Mesenchymal stem cell (in vitro differentiated cells and primary cell): Measurements from ENCODE around the gene ELAVL1.

ENCODE experiments used
- DNase-seq: peaks from one replicate; pipeline ENCODE4 v3.0.0-alpha.2; 2013
- H2AFZ ChIP-seq: one replicate; pipeline ENCODE4 v1.6.1; 2013; ENCODE audit warnings: low read depth, mild to moderate bottlenecking, control low read depth, inconsistent platforms, low read length, moderate library complexity
- H2AK5ac ChIP-seq: 2 replicates; pipeline ENCODE4 v1.6.1; 2013; ENCODE audit warnings: low read length, moderate library complexity, mild to moderate bottlenecking, inconsistent platforms; ENCODE audit not compliant: severe bottlenecking
- H2BK120ac ChIP-seq: one replicate; pipeline ENCODE4 v1.6.1; 2013; ENCODE audit warnings: low read depth, mild to moderate bottlenecking, inconsistent platforms, low read length, moderate library complexity
- H2BK12ac ChIP-seq, 2 experiments: one replicate each; pipeline ENCODE4 v1.6.1; 2013; ENCODE audit warnings: inconsistent platforms in 2 of 2, low read length in 2 of 2, mild to moderate bottlenecking in 2 of 2, moderate library complexity in 2 of 2, control low read depth in 1 of 2
- H2BK15ac ChIP-seq: one replicate; pipeline ENCODE4 v1.6.1; 2013; ENCODE audit warnings: mild to moderate bottlenecking, low read depth, inconsistent platforms; ENCODE audit not compliant: poor library complexity, severe bottlenecking
- H2BK5ac ChIP-seq: 2 replicates; pipeline ENCODE4 v1.6.1; 2013; ENCODE audit warnings: low read depth, mild to moderate bottlenecking, low read length, control low read depth, inconsistent platforms; ENCODE audit not compliant: poor library complexity, severe bottlenecking
- H3K14ac ChIP-seq, 2 experiments: one replicate each; pipeline ENCODE4 v1.6.1; 2013; ENCODE audit warnings: inconsistent platforms in 2 of 2, low read length in 2 of 2, control low read depth in 1 of 2, mild to moderate bottlenecking in 1 of 2, moderate library complexity in 1 of 2
- H3K18ac ChIP-seq, 2 experiments: one replicate each; pipeline ENCODE4 v1.6.1; 2013; ENCODE audit warnings: inconsistent platforms in 2 of 2, low read length in 2 of 2, control low read depth in 1 of 2, low read depth in 1 of 2, mild to moderate bottlenecking in 1 of 2
- H3K23ac ChIP-seq, 2 experiments: one replicate each; pipeline ENCODE4 v1.6.1; 2013; ENCODE audit warnings: inconsistent platforms in 2 of 2, low read length in 2 of 2, mild to moderate bottlenecking in 2 of 2, moderate library complexity in 2 of 2, control low read depth in 1 of 2
- H3K27ac ChIP-seq: 2 replicates; pipeline ENCODE4 v1.5.1; 2013; ENCODE audit warnings: mild to moderate bottlenecking, moderate library complexity, low read length, control low read depth, inconsistent platforms; ENCODE audit not compliant: poor library complexity, severe bottlenecking
- H3K27me3 ChIP-seq, 2 experiments: 2 replicates each; pipeline versions ENCODE4 v1.6.1 to v1.7.0; 2013; ENCODE audit warnings: low read length in 2 of 2, mild to moderate bottlenecking in 2 of 2, moderate library complexity in 2 of 2, control low read depth in 1 of 2, inconsistent platforms in 1 of 2; ENCODE audit not compliant: control insufficient read depth in 1 of 2, insufficient read depth in 1 of 2
- H3K36me3 ChIP-seq, 2 experiments: 2 replicates each; pipeline versions ENCODE4 v1.6.1 to v1.7.0; 2013; ENCODE audit warnings: low read length in 2 of 2, control low read depth in 1 of 2, inconsistent platforms in 1 of 2, low read depth in 1 of 2, mild to moderate bottlenecking in 1 of 2; ENCODE audit not compliant: insufficient read depth in 2 of 2, control insufficient read depth in 1 of 2
- H3K4ac ChIP-seq, 2 experiments: one replicate each; pipeline ENCODE4 v1.6.1; 2013; ENCODE audit warnings: inconsistent platforms in 2 of 2, low read length in 2 of 2, mild to moderate bottlenecking in 2 of 2, moderate library complexity in 2 of 2, control low read depth in 1 of 2, low read depth in 1 of 2
- H3K4me1 ChIP-seq: 2 replicates; pipeline ENCODE4 v1.6.1; 2013; ENCODE audit warnings: low read depth, low read length, control low read depth; ENCODE audit not compliant: control insufficient read depth, insufficient read depth
- H3K4me2 ChIP-seq: 2 replicates; pipeline ENCODE4 v1.6.1; 2013; ENCODE audit warnings: low read length, mild to moderate bottlenecking, inconsistent platforms; ENCODE audit not compliant: poor library complexity, severe bottlenecking
- H3K4me3 ChIP-seq, 2 experiments: 2 replicates each; pipeline versions ENCODE4 v1.5.1 to v1.7.0; 2013; ENCODE audit warnings: low read length in 2 of 2, mild to moderate bottlenecking in 2 of 2, control low read depth in 1 of 2, low read depth in 1 of 2; ENCODE audit not compliant: insufficient read depth in 1 of 2
- H3K79me1 ChIP-seq: replicated peaks from 2 replicates; pipeline ENCODE4 v1.6.1; 2013; ENCODE audit warnings: mild to moderate bottlenecking, control low read depth, low read length, inconsistent platforms; ENCODE audit not compliant: poor library complexity, severe bottlenecking
- H3K9ac ChIP-seq: 2 replicates; pipeline ENCODE4 v1.7.0; 2013; ENCODE audit warnings: mild to moderate bottlenecking, low read length, moderate library complexity
- H3K9me3 ChIP-seq: 2 replicates; pipeline ENCODE4 v1.7.0; 2013; ENCODE audit warnings: mild to moderate bottlenecking, low read length; ENCODE audit not compliant: control insufficient read depth
- H4K8ac ChIP-seq: one replicate; pipeline ENCODE4 v1.6.1; 2013; ENCODE audit warnings: inconsistent platforms, mild to moderate bottlenecking, low read length, moderate library complexity
- H4K91ac ChIP-seq: one replicate; pipeline ENCODE4 v1.6.1; 2013; ENCODE audit warnings: mild to moderate bottlenecking, low read length, inconsistent platforms
- WGBS: methylation state at CpG from one replicate; pipeline ENCODE4 v1.1.7; 2013; ENCODE audit warnings: mixed read lengths; 5-methylcytosine and 5-hydroxymethylcytosine counted together

The ELAVL1 gene

DNA sequence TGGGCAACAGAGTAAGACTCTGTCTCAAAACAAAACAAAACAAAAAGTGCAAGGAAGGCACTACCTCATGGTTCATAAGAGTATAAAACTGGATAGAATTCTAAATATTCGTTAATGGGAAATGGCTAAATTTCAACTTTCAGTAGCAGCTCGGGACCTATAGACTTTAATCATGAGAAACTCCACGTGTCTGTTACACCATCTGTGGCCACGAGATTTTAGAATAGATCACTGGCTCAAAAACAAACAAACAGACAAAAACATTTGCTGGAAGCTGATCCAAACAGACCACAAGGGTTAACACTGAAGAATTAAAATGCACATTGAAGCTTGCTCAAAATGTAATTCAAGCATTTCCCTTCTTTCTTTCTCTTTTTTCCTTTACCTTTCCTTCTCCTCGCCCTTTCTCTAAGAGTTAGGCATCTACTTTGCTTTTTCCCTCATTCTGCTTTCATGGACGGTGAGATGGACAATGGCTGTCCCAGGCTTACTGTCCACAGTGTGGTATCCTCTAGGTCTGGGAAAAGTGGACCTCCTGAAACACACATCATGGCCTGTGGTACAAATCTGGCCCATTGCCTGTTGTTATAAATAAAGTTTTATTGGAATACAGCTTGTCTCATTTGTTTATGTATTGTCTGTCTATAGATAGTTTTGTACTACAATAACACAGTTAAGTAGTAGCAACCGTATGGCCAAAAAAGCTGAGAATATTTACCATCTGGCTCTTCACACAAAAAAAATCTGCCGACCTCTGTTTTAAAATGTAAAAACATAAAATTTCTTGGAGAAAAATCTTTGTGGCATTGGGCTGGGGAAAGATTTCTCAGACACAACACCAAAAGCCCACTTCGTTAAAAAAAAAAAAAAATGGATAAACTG is 10.3 kb downstream of the ELAVL1 start:
- Histone ChIP-seq H3K4ac (no peak overlapping the region), H2BK5ac (no peak overlapping the region), H2BK15ac (no peak overlapping the region), H3K27me3 (no peaks in the 10 kb centered on the region), H2BK12ac (no peak overlapping the region), H2BK120ac (no peak overlapping the region), H3K4me3 (no peak overlapping the region), H3K9ac (no peak overlapping the region), H3K4me2 (no peak overlapping the region), H4K8ac (no peak overlapping the region), H3K9me3 (no peaks in the 10 kb centered on the region), H3K36me3 (peaks cover 22 to 30% of the 10 kb centered on the region in 2 experiments), H3K4me1 (peaks cover 20% of the 10 kb centered on the region), H2AK5ac (no peak overlapping the region), H3K14ac (no peak overlapping the region), H3K18ac (no peak overlapping the region), H3K23ac (no peak overlapping the region), H2AFZ (no peak overlapping the region), H4K91ac (no peak overlapping the region), H3K27ac (no peak overlapping the region), H3K79me1 (peaks cover 11% of the 10 kb centered on the region)
- 74% methylated on average over 6 of the region's 9 CpGs for WGBS
- no peak for DNase-seq

GRCh38 chr19:7994114-7994513 is 11.3 kb downstream of the ELAVL1 start:
- no peaks in the 10 kb centered on the region for H3K27me3 ChIP-seq
- H3K4me3 ChIP-seq: no peak overlapping the region
- no peaks in the 10 kb centered on the region for H3K9me3 ChIP-seq
- H3K9ac ChIP-seq: no peak overlapping the region
- DNase-seq: no peak
- no peak overlapping the region for H3K14ac ChIP-seq
- no peak overlapping the region for H2BK15ac ChIP-seq
- H2AFZ ChIP-seq: no peak overlapping the region
- peaks cover 27 to 31% of the 10 kb centered on the region in 2 experiments for H3K36me3 ChIP-seq
- WGBS: 93% methylated on average over 5 of the region's 6 CpGs
- H2BK120ac ChIP-seq: no peak overlapping the region
- H3K18ac ChIP-seq: no peak overlapping the region
- no peak overlapping the region for H3K27ac ChIP-seq
- H3K79me1 ChIP-seq: peaks cover 11% of the 10 kb centered on the region
- H4K91ac ChIP-seq: no peak overlapping the region
- H4K8ac ChIP-seq: no peak overlapping the region
- H3K4me1 ChIP-seq: peaks cover 19% of the 10 kb centered on the region
- no peak overlapping the region for H3K4me2 ChIP-seq
- H3K4ac ChIP-seq: no peak overlapping the region
- H2AK5ac ChIP-seq: no peak overlapping the region
- H2BK12ac ChIP-seq: no peak overlapping the region
- no peak overlapping the region for H2BK5ac ChIP-seq
- no peak overlapping the region for H3K23ac ChIP-seq

- H2AFZ ChIP-seq: no peak overlapping the region
- H3K23ac ChIP-seq: no peak overlapping the region
- H3K9me3 ChIP-seq: no peaks in the 10 kb centered on the region
- H3K4me1 ChIP-seq: peaks cover 22% of the 10 kb centered on the region
- H3K36me3 ChIP-seq: peaks cover 32 to 37% of the 10 kb centered on the region in 2 experiments
- H3K14ac ChIP-seq: no peak overlapping the region
- H3K4ac ChIP-seq: no peak overlapping the region
- DNase-seq: no peak
- H3K4me2 ChIP-seq: no peak overlapping the region
- H2BK15ac ChIP-seq: no peak overlapping the region
- H2BK12ac ChIP-seq: no peak overlapping the region
- H3K27ac ChIP-seq: no peak overlapping the region
- no peak overlapping the region for H4K91ac ChIP-seq
- no peak overlapping the region for H2AK5ac ChIP-seq
- no peak overlapping the region for H3K4me3 ChIP-seq
- no peak overlapping the region for H3K18ac ChIP-seq
- peaks cover 12% of the 10 kb centered on the region for H3K79me1 ChIP-seq
- H2BK120ac ChIP-seq: no peak overlapping the region
- H3K27me3 ChIP-seq: no peaks in the 10 kb centered on the region
- whole genome bisulfite sequencing: 98% methylated on average over 11 of the region's 11 CpGs
- H3K9ac ChIP-seq: peak overlapping the region; percentile 15
- no peak overlapping the region for H4K8ac ChIP-seq
- no peak overlapping the region for H2BK5ac ChIP-seq
Measured at GRCh38 chr19:7993560-7993959, 11.9 kb downstream of the ELAVL1 start.

DNA sequence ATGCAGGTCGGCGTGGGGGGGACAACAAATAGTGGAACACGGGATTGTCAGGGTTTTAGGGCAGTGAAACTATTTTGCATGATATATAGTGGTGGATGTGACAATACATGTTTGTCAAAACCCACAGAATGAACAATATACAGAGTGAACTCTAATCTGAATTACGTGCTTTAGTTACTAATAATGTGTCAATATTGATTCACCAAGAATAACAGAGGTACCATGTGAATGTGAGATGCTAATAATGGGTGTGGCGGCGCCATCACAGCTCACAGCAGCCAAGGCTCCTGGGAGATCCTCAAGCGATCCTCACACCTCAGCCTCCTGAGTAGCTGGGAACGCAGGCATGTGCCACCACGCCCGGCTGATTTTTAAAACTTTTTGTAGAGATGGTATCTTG is 12.9 kb downstream of the ELAVL1 start:
- Histone ChIP-seq H4K8ac (no peak overlapping the region), H3K14ac (no peak overlapping the region), H3K18ac (no peak overlapping the region), H3K4me1 (peaks cover 24% of the 10 kb centered on the region), H2BK5ac (no peak overlapping the region), H2BK12ac (no peak overlapping the region), H3K9me3 (no peaks in the 10 kb centered on the region), H2AFZ (no peak overlapping the region), H3K79me1 (peaks cover 17% of the 10 kb centered on the region), H3K4me3 (no peak overlapping the region), H2BK120ac (no peak overlapping the region), H2BK15ac (no peak overlapping the region), H4K91ac (no peak overlapping the region), H2AK5ac (no peak overlapping the region), H3K27me3 (no peaks in the 10 kb centered on the region), H3K4me2 (no peak overlapping the region), H3K27ac (no peak overlapping the region), H3K4ac (no peak overlapping the region), H3K23ac (no peak overlapping the region), H3K9ac (no peak overlapping the region), H3K36me3 (peaks cover 42 to 47% of the 10 kb centered on the region in 2 experiments)
- WGBS: 81% methylated on average over 9 of the region's 10 CpGs
- no peak for DNase-seq
